ENCODE results near the gene RNASE8. TPM values are rescaled to one million over a fixed set of nuclear protein-coding genes. Genes with fewer than 3 reads are reported as not detected.
"Not testable (repeated sequence)": the region's sequence is repeated elsewhere in the genome, so short reads cannot be mapped to it uniquely, and the experiment has no call there.

RNASE8 gene, protein sequence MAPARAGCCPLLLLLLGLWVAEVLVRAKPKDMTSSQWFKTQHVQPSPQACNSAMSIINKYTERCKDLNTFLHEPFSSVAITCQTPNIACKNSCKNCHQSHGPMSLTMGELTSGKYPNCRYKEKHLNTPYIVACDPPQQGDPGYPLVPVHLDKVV
- not detected for polyA plus RNA-seq (ENCODE audit: insufficient read length in 4 of 4)

DNA sequence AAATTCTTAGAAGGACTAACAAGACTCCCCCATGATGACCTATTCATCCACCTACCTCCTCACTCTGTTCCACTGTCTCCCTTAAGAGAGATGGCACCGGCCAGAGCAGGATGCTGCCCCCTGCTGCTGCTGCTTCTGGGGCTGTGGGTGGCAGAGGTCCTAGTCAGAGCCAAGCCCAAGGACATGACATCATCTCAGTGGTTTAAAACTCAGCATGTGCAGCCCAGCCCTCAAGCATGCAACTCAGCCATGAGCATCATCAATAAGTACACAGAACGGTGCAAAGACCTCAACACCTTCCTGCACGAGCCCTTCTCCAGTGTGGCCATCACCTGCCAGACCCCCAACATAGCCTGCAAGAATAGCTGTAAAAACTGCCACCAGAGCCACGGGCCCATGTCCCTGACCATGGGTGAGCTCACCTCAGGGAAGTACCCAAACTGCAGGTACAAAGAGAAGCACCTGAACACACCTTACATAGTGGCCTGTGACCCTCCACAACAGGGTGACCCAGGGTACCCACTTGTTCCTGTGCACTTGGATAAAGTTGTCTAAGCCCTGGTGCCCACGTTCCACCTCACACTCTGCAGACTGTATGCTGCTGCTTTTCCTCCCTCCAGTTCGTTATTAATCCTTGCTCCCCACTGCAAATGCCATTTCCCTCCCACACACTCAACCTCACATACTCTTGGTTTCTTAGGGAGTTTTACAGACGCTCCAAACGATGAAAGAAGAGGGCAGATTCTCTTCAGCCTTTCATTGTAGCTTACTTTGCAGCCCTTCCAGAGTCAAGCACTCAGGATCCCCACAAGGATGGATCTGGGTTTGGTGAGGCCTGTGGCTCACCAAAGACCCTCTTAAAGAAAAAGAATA, at the start of gene RNASE8:
RNASE8 (plus strand) TSS at position 20 of the 873 bp plus-strand sequence; CDS start at position 91, 71 bp downstream.
- DNase-seq (ENCODE audit: low read depth in 4 of 4, low spot score in 2 of 4) = no peak

DNA sequence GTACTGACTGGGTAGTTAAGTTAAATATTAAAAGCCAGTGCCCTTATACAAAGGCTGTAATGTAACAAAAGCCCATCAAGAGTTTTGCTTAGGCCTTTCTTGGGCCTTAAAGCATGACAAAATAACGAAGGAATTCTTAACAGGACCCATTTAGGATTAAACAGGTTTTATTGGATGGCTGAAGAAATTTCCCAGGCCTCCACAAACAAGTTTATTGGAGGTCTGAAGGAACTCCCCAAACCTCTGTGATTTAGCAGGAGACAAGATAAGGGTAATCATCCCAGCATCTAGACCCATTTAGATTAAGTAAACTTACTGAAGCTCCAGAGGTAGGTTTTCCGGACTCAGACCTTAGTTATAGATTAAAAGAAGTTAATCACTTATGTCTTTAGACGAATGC, 47.9 kb upstream of the RNASE8 start:
- not testable (repeated sequence) for DNase-seq (ENCODE audit: low read depth in 4 of 4, low spot score in 2 of 4)

DNA sequence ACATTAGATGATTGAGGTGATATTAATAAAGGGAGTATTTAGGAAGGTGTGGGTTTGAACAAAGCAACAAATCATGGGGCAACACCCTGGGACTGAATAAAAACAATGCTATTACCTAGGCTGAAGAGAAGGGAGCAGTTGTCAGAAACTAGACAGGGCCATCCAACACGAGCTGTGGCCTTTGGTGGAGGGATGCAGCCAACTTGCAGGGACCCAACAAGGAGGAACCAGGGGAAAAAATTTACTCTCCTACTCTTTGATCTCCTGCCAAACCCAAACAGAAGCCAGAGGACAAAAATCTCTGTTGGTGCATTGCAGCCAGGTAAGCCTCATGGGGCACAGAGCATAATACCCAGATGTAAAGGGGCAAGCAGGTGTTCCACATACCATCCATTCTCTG, 46.5 kb upstream of the RNASE8 start:
- DNase-seq (ENCODE audit: low read depth in 4 of 4, low spot score in 2 of 4) = no peak

DNA sequence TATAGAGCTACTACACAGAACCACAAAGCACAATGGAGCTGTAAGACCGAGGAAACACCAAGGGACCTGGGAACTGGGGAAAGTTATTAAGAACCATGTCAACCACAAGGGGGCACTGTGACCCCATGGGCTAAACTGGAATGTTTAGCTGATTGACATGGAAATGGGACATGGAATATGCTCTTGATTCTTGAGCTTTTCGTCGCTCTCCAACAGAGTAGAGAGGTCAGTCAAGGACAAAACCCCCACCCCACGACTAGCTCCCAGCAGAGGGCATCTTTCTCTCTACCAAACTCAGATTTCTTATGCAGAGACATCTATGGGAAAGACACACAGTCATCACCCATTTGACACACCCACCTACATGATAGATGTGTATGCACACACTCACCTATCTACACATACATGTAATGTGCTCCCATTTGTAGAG, 42.8 kb upstream of the RNASE8 start:
- peak in 2 of 4 donors; percentile 78 to 87 for DNase-seq (ENCODE audit: low read depth in 4 of 4, low spot score in 2 of 4)

DNA sequence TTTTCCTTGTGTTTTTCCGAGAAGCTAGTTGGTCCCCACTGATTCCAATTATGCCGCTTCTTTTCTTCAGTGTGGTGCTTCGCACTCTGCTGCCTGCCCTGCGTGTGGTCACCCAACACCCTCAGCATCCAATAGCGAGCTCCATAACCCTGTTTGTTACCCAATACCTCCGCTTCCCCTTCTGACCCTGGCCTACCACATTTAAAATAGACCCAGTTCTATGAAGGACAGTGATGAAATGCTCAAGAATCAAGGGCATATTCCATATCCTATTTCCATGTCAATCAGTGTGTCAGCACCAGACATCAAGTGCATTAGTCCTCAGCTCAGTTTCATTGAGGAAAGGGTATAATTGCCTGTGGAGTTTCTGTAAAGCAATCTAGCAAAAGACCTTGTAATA, 42.3 kb upstream of the RNASE8 start:
- no peak for DNase-seq (ENCODE audit: low read depth in 4 of 4, low spot score in 2 of 4)

DNA sequence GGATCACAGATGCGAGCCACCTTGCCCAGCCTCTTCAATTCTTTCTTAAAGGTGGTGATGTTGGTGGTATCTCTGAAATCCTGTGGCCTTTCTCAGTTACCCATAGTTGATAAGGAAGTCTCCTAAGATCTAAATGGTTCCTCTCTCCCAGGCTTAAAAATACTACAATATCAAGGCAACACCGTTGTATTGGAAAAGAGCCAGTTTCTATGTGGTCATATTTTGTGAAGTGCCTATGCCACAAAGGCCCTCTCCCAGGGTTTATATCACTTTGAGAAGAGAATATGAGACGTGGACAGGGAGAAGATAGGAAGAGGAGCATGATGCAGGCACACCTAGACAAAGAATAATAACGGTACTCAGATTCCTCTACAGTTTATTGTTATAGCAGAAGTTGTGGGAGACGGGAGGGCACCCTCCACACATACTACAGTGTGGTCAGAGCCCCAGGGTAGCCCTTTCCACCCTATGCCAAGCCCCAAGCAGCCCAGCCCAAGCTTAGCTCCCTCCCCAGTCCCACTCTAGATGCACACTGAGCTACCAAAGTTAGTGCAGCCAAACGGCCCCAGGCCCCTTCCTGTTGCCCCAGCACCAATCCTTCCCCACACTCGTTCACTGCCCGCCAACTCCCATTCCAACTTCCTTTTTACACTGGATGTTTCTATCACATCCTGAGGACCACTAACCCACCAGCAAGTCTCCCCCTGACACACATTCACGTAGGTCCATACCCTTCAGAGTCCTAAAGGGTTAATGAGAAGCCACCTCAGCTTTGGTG, 41.0 kb upstream of the RNASE8 start:
- DNase-seq (ENCODE audit: low read depth in 4 of 4, low spot score in 2 of 4) = no peak

DNA sequence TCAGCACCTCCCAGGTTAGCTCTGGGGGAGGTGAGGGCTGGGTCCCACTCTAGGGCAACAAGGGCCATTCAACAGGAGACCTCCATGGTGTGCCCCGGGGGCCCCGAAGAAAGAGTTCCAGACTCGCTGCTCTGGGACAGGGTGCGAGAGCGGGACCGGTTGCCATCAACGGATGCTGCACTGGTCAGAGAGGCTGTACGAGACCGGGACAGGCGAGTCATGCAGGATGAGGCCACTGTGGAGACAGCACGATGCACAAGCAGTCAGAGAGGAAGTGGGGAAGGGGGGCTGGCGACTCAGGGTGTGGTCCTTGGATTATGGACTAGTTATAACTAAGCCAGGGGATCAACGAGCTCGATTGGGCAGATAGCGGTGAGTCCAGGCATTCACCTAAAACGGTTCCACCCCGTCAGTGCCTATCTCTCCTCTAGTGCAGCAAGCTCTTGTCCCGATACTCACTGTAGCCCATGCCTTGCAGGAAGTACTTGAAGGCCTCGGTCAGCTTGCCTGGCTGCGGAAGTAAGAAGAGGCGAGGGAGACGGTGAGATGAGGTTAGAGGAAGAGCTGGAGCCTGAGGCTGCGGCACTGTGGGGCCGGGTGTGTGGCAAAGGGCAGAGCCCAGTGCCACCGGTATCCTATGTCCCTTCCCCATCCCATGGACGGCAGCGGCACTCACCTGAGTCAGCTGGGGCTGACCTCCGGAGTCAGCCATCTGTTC, 39.9 kb upstream of the RNASE8 start:
- no peak for DNase-seq (ENCODE audit: low read depth in 4 of 4, low spot score in 2 of 4)

DNA sequence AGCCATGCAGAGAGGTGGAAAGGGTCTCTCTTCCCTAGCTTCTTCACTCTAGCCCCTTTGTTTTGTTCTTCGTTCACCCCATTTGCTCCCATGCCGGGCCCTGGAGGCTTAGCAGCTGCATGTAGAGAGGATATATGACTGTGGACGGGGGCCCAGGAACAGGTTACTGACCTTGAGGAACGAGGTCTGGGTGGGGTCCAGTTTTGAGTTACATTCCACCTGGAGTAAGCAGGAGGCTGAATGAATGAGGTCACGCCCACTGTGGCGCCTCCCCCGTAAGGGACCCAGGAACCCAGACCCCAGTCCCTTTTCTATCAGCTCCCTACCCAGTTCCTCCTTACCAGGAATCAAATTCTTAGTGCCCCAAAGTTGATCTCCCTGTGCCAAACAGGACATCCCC, 39.3 kb upstream of the RNASE8 start:
- no peak for DNase-seq (ENCODE audit: low read depth in 4 of 4, low spot score in 2 of 4)

DNA sequence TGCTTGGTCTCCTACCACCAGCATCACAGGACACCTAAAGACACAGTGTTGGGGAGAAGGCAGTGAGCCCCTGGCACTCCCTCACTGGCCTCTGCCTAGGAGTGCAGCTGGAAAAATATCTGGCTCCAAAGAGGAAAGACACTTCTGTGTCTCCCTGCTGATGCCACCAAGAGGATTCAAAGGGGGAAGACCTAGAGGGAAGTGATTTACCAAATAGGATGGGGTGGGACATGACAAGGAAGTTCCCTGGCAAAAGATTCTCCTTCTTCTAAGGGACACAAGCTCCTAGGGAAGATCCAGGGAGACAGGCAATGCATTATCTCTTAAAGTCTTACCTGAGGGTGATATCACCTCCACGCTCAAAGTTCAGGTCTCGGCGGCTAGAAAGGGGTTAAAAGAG, 38.8 kb upstream of the RNASE8 start:
- DNase-seq (ENCODE audit: low read depth in 4 of 4, low spot score in 2 of 4) = no peak

DNA sequence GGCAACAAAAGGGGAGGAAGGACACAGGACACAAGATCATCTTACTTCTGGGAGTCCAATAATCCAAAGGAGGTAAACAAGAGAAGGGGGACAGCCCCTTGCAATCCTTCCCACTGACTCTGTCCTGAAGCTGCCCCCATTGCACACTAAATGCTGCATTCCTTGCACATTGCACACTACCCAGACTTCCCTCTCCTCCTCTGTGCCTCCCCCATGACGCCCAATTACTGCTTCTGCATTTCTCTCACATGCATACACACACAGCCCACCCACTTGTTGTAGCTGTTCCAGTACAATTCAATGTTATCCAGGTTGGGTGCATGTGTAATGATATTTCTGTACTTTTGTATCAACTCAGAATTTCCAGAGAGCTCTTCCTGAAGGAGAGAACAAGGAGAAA, 38.3 kb upstream of the RNASE8 start:
- no peak for DNase-seq (ENCODE audit: low read depth in 4 of 4, low spot score in 2 of 4)

DNA sequence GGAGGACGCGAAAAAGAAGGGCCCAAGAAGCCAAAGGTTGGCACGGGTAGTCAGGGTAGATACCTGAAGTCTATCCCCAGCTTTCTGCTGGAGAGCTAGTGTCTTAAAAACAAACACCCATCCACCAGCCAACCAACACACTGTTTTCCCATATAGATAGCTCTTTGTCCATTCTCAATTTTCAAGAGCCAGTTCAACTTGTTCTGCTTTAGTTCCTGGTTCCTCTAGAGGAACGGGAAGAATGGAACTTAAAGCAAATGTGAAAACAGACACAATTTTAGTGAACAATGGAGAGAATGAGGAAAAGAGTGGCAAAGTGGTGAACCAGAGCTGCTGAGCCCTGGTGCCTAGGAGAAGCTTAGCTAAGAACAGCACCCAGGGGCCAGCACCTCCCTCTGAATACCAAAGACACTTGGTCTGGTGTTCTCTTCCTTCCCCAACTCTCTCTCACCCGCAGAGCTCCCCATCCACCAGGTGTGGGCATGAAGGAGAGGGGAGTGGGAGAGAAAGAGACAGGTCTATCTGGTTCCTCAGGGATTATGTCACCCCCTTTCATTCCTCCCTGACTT, 36.6 kb upstream of the RNASE8 start:
- DNase-seq (ENCODE audit: low read depth in 4 of 4, low spot score in 2 of 4) = no peak

DNA sequence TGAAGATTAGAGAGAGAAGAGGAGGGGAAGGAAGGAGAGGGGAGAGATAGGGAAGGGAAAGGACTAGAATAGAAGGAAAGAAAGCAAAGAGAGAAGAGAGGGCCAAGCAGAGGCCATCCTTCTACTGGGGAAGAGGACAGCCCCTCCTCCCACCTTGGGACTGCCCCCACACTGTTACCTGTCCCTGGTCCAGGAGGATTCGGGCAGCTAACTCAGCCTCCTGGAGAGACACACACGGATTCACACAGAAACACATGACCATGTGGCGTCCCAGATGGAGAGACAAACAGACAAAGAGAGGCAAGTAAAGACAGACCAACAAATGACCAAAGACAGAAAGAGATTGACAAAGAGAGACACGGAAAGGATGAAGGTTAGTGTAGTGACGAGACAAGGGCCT, 34.9 kb upstream of the RNASE8 start:
- no peak for DNase-seq (ENCODE audit: low read depth in 4 of 4, low spot score in 2 of 4)

DNA sequence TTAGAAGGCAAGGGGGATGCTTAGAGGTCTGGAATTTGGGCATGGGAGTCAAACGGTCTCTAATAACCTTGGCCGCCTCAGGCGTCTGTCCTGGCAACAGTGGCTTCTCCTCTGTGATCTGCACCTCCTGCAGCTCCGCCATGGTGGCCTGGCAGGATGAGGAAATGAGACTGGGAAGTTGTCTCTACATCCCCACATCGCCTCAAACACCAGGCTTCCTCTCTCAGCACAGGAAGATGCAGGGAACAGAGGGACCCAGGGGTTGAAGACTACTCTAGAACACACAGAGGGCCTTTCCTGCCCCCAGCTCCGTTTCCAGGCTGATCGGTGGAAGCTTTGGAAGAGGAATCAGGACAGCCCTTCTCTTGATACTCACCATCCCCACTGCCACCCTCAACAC, 34.4 kb upstream of the RNASE8 start:
- no peak for DNase-seq (ENCODE audit: low read depth in 4 of 4, low spot score in 2 of 4)

DNA sequence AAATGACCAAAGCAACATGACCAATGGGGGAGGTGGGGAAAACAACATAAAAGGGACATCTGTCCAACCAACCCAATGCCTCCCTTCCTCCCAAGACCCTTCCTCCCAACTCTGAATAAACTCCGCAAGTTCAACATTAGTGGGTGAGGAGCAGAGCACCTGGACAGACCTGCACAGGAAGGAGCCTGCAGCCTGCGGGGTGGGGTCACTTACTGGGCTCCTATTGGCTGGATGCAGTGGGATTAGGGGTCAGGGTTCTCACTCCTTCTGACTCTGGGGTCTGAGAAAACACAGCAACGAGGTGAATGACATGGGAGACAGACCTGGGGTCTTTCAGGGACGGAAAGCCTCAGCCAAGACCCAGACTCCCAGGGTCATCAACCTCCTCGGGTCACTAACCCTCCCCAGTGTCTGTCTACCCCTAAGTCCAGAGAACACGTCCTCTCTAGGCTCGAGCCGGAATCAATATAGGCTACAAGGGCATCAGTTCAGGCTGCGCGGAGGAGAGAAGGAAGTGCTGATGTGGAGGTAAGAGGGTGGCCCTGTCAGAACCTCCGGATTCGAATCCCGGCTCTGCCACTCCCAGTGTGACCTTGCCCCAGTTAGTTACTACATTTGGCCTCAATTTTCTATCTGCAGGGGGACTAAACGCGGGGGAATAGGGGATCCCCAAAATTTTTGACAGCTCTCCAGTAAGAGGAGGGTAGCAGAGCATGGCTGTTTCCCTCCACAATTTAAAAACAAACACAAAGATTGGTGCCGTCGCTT, 33.6 kb upstream of the RNASE8 start:
- no peak for DNase-seq (ENCODE audit: low read depth in 4 of 4, low spot score in 2 of 4)

DNA sequence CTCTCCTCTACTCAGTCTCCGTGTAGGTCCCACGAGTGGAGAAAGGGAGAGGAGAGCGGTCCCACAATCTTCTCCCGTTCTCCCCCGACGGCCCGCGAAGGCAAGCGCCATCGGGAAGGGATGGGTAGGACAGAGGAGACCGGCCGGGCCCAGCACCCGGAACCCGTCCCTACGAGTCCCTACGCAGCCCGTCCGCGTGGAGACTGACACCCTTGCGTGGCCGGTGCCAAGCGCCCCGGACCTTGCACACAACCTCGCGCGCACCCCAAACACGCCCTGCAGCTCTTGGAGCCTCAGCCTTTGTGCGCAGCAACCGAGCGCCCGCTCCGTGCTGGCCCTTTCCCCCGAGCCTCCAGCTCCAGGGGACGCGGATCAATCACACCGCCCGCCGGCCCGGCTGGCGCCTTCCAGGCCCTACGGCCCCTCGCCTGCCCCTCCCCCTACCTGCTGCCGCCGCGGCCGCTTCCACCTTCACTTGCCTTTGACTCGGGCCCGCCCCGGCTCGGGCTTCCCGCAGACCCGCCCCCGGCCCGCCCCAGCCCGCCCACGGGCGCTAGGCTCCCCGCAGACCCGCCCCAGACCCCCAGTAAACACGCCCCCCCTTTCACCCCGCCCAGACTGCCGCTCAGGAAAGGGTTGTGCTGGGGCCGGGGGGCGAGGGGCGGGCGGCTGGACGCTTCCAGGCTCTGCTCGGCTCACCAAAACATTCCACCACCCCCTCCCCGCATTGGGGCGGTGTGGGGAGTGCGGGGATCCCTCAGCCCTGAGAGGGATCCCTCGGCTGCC, 32.8 kb upstream of the RNASE8 start, which contains the start of gene NDRG2:
NDRG2 (minus strand) TSS at position 477 of the 786 bp plus-strand sequence. CDS start 1,746 bp downstream, outside the sequence.
- peak in 1 of 4 donors; percentile 69 for DNase-seq (ENCODE audit: low read depth in 4 of 4, low spot score in 2 of 4)

DNA sequence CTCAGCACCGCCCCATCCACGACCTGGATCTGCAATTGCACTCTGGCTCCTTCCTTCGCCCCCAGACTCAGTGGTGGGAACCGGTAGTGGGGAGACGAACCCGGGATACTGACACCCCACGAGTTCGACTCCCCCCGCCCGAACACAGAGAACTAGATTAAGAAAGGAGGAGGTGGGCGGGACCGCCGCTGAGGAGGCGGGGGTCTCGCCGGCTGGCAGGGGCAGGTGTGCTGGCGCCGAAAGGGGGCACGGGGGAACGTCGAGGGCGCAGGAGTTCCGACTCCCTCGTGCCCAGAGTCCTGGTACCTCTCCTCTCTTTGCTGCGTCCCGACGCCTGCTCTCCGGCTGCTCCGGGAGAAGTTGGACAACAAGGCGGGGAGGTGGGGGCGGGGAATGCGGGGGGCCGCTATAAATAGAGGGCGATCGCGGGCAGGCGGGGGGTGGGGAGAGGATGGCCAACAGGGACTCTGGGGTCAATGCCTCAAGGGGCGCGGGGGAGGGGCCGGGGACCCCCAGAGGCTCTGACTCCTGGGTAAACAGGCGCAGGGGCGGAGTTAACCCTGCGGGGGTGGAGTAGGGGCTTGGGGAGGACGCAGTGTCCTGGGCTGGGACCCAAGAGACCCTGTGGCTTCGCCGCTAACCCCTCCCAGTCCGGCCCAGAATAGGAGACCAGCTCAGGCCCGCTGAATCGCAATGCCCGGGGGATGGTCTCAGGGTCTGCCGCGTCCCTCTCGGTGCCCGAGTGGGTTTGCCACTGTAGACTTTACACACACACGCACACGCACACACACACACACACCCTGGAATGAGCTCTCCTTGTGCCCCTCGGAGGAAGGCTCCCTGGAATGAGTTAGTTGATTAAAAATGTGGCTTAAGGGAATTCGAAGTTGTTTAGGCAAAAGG, 32.0 kb upstream of the RNASE8 start:
- no peak for DNase-seq (ENCODE audit: low read depth in 4 of 4, low spot score in 2 of 4)

DNA sequence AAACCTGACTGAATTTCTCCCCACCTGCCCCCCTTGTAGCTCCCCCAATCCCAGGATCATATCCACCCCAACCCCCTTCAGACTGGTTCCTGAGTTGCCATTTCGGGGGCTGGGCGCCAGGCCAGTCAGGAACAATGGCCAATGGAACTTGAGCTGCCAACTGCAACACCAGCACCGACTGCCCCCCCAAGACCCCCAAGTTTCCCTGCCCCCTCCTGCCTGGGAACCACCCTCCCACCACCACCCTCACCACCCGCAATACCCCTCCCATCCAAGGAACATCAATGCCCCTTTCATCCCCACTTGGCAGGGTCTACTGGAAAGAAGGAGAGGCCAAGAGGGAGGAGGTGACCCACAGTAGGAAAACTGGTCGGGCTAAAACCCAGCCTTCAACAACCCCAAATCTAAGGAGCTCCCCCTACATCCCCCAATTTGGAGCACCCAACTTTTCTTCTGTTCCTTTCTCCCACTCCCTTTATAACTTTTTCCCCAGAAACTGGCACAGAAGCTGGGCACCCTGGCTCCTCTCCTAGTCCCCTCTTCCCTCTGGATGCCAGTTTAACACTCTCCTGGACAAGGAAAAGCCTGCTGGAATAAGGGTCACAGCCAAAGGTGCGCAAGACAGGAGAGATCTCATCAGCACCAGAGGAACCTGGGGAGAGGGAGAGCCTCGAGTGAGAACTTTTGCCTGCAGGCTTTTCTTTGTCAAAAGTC, 31.2 kb upstream of the RNASE8 start:
- DNase-seq (ENCODE audit: low read depth in 4 of 4, low spot score in 2 of 4) = no peak
